ENCODE results near the gene MARVELD3.
"Not testable (repeated sequence)": the region's sequence is repeated elsewhere in the genome, so short reads cannot be mapped to it uniquely, and the experiment has no call there.

Gene MARVELD3

GRCh38 chr16:71672803-71673581, 47.0 kb downstream of the MARVELD3 start:
- DNase-seq: no peak

GRCh38 chr16:71673582-71673973, 47.6 kb downstream of the MARVELD3 start:
- no peak for DNase-seq

DNA sequence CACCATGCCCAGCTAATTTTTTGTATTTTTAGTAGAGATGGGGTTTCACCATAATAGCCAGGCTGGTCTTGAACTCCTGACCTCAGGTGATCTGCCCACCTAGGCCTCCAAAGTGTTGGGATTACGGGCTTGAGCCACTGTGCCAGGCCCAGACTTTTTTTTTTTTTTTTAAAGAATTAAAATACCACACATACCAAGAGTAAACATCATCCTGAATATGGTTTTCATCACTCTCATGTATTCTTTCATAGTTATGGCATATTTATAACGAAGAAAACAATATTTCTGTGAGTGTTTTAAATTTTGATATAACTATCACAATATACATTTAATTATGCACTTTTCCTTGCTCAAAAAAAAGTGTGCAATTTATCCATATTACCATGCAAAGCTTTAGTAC, 48.2 kb downstream of the MARVELD3 start:
- no peak for DNase-seq

GRCh38 chr16:71675380-71675779, 49.4 kb downstream of the MARVELD3 start:
- DNase-seq: no peak

DNA sequence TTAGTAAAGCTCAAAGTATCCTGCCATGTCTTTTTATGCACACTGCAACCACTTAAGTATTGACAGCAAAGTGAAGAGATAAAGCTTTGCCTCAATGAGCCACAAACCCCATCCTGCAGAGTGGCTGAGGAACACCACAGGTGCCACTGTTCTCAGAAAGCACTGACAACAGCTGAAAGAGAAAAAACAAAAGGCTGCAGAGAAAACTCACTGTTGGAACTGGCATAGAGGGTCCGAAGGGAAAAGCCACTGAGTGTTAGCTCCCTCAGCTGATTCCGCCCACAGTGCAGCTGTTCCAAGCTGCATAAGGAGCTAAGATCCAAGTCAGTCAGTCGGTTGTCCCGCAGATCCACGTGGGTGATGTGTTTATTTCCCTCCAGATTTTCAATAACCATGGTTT, 50.3 kb downstream of the MARVELD3 start:
- DNase-seq: no peak

DNA sequence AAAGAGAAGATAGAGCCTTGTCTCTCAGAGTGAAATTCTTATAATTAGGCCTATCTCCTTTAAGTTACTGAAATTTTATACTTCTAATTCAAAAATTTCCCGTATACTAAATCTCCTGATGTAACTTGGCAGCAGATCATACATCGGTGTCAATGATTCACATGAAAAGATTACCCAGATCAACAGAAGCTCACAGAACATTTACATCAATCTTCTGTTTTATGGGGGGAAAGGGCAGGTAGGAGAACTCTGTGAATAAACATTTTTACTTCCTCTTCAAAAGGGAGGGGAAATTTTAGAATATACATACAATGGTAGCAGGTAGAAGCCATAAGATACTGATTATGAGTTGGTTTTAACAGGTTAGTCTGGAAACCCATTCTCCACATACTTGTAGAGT, 55.4 kb downstream of the MARVELD3 start:
- no peak for DNase-seq

DNA sequence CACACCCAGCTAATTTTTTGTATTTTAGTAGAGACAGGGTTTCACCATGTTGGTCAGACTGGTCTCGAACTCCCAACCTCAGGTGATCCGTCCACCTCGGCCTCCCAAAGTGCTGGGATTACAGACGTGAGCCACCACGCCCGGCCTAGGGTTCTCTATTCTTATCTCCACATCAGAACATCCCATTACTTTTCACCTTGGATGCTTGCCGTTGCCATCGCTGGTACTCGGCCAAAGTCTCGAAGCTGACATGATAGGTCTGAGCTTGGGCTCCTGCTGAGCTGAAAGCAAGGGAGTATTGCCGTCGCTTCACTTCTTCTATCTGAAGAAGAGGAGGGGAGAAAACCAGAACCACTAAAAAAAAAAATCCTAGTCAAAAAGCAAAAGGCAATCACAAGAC, 58.3 kb downstream of the MARVELD3 start:
- not testable (repeated sequence) for DNase-seq

Measured in NCI-H1694 treated with DMSO at 0.1 percent for 48 hours (cell line).